ENCODE measurements around the gene B3GALT6. TPM values are rescaled to one million over a fixed set of nuclear protein-coding genes. Genes with fewer than 3 reads are reported as not detected.

B3GALT6 gene
- total RNA-seq, 1 experiment from 2014 or later: 27.1 TPM

GRCh38 chr1:1238702-1239178, 6.7 kb downstream of the B3GALT6 start:
- no peaks in the 10 kb centered on the region for H3K23me2 ChIP-seq (ENCODE audit: insufficient read length, low read depth, low read length, poor library complexity, severe bottlenecking)
- no peak for TF ChIP-seq CTCF (conservative IDR thresholded peaks at IDR 0.05)
- H2BK120ac ChIP-seq (ENCODE audit: low read depth, low read length, poor library complexity, severe bottlenecking): no peak overlapping the region
- no peak overlapping the region for H2BK12ac ChIP-seq (ENCODE audit: insufficient read length, low read depth, low read length)
- H3K9me3 ChIP-seq (ENCODE audit: control insufficient read depth, low read depth, low read length): no peaks in the 10 kb centered on the region
- no peak overlapping the region for H4K8ac ChIP-seq (replicated peaks; ENCODE audit: insufficient read length, low read depth, low read length)
- no peaks in the 10 kb centered on the region for H3K4me1 ChIP-seq (ENCODE audit: insufficient read depth, low read length)
- no peak overlapping the region for H2AK5ac ChIP-seq (ENCODE audit: insufficient read length, low read length)
- H3K36me3 Mint-ChIP-seq (ENCODE audit: insufficient read depth in 1 of 3, low read depth in 3 of 3): peaks cover 8 to 11% (median 11%) of the 10 kb centered on the region in 3 experiments; a peak in 6 of 7 replicates
- no peak for DNase-seq
- H3K4me2 ChIP-seq (ENCODE audit: insufficient read depth, insufficient read length, low read length): no peak overlapping the region
- no peak overlapping the region for H4K91ac ChIP-seq (ENCODE audit: insufficient read length, low read depth, low read length)
- H3K4me3 Mint-ChIP-seq: no peak overlapping the region
- no peak overlapping the region for H3K4ac ChIP-seq (ENCODE audit: low read depth, low read length)
- H2AFZ ChIP-seq (ENCODE audit: low read length): no peak overlapping the region
- H3K27ac ChIP-seq (ENCODE audit: insufficient read length, low read depth, low read length): no peak overlapping the region
- no peaks in the 10 kb centered on the region for H3K27me3 ChIP-seq (ENCODE audit: insufficient read depth, low read length)
- no peak overlapping the region for H3K23ac ChIP-seq (ENCODE audit: insufficient read length, low read depth, low read length)
- H3K27ac Mint-ChIP-seq: no peak overlapping the region
- no peak overlapping the region for H3K9ac ChIP-seq (ENCODE audit: extremely low read depth, insufficient read length, low read length)
- H3T11ph ChIP-seq (ENCODE audit: low read length): no peak overlapping the region
- H3K79me1 ChIP-seq (ENCODE audit: insufficient read depth, low read depth, low read length, poor library complexity, severe bottlenecking): no peaks in the 10 kb centered on the region
- no peak overlapping the region for H2BK20ac ChIP-seq (ENCODE audit: low read depth, low read length, poor library complexity, severe bottlenecking)
- H3K79me2 ChIP-seq (ENCODE audit: insufficient read depth, low read length): no peaks in the 10 kb centered on the region
- H3K9me3 Mint-ChIP-seq: no peaks in the 10 kb centered on the region; a peak in 1 of 5 replicates
- H3K56ac ChIP-seq (ENCODE audit: insufficient read length, low read depth, low read length): no peak overlapping the region
- no peak overlapping the region for H4K5ac ChIP-seq (ENCODE audit: insufficient read length, low read depth, low read length)
- H2BK5ac ChIP-seq (ENCODE audit: insufficient read length, low read length): no peak overlapping the region
- WGBS (ENCODE audit: extremely low coverage, insufficient read length, low lambda C conversion rate): no CpG with 5 or more reads among the region's 19 CpGs
- no peaks in the 10 kb centered on the region for H4K20me1 ChIP-seq (ENCODE audit: control insufficient read depth, insufficient read depth, insufficient read length)
- peaks cover 4 to 15% of the 10 kb centered on the region in 2 experiments for H3K4me1 Mint-ChIP-seq
- H2BK15ac ChIP-seq (ENCODE audit: low read depth, low read length): no peak overlapping the region
- H3K27me3 Mint-ChIP-seq (ENCODE audit: low read depth): no peaks in the 10 kb centered on the region; the same call in 1 of the 2 replicates
- H3K18ac ChIP-seq (ENCODE audit: insufficient read length, low read depth, low read length): no peak overlapping the region
- no peak overlapping the region for H3K14ac ChIP-seq (ENCODE audit: insufficient read depth, low read length)

All from H9 (cell line).